ENCODE data around the gene LYST.

LYST gene

DNA sequence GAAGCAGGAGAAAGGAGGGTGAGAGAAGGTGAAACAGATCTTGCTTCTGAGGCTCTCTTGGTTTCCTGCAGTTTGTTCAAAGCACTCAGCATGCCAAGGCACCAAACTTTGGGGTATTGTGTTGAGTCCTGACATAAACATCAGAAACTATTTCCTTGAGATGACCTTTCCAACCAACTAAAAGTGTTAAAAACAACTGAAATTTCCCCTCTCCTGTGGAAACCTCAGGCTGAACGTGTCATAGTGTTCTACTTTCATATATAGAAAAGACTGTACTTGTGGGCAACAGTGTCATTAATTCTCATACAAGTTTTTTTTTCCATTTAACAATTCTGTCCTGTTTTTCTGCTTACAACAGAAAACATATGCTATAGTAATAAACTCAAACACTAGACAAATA lies 6.3 kb upstream of the LYST start:
- Histone ChIP-seq H3K36me3 (ENCODE audit: control insufficient read depth, insufficient read depth, low read length) (no peaks in the 10 kb centered on the region), H3K4me3 (ENCODE audit: extremely low read depth, insufficient read depth, low read length, poor library complexity, severe bottlenecking) (no peak overlapping the region), H3K9me3 (ENCODE audit: control insufficient read depth, low read length) (no peaks in the 10 kb centered on the region), H3K27ac (ENCODE audit: low read depth, low read length, severe bottlenecking) (no peak overlapping the region), H3K4me1 (ENCODE audit: control insufficient read depth, insufficient read depth, low read length, poor library complexity, severe bottlenecking) (no peaks in the 10 kb centered on the region)
- WGBS, 2 experiments (ENCODE audit: insufficient coverage in 2 of 2) = no CpG with 5 or more reads among the region's 1 CpG

DNA sequence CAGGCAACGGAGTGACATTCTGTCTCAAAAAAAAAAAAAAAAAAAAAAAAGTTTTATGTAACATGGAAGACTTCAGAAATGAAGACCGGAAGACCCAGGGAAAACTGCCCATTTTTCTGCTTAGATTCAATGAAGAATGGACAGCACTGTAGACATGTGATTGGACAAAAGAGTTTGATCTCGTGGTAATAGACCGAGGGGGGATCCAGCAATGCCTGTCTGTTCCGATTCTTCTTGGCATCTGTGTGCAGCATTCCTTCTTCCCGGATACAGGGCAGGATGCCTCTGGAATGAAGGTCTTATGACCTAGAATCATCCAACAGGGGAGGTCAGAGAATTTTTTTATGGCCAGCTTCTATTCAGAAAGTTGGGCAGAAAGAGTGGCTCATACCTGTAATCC lies 5.6 kb upstream of the LYST start:
- H3K36me3 ChIP-seq (ENCODE audit: control insufficient read depth, insufficient read depth, low read length) = no peaks in the 10 kb centered on the region
- no peak overlapping the region for H3K4me3 ChIP-seq (ENCODE audit: extremely low read depth, insufficient read depth, low read length, poor library complexity, severe bottlenecking)
- H3K27ac ChIP-seq (ENCODE audit: low read depth, low read length, severe bottlenecking) = no peak overlapping the region
- WGBS, 2 experiments (ENCODE audit: insufficient coverage in 2 of 2) = 94 to 98% methylated on average over 5 to 6 of the region's 6 CpGs
- no peaks in the 10 kb centered on the region for H3K9me3 ChIP-seq (ENCODE audit: control insufficient read depth, low read length)
- no peaks in the 10 kb centered on the region for H3K4me1 ChIP-seq (ENCODE audit: control insufficient read depth, insufficient read depth, low read length, poor library complexity, severe bottlenecking)

DNA sequence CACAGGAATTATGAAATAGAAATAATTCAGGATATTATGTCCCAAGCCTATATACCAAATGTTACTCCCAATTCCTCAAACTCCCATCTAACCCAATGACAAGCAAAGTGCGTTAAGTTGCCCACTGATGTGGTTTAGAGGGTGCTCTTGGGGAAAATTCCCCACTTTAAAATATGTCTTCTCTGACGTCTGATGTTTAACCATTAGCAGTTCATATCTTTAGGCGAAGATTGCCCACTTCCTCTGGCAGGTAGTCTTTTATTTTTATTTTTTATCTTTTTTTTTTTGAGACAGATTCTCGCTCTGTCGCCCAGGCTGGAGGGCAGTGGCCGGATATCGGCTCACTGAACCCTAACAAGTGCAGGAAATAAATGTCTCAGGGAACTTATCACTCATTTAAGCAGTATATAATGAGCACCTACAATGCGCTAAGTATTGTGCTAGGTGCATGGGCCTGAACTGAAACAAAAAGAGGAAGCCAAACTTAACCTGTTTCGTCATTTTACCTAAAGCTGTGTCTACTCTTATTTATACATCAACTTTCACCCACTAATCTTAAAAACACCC lies 1.3 kb upstream of the LYST start:
- Histone ChIP-seq H3K36me3 (ENCODE audit: control insufficient read depth, insufficient read depth, low read length) (no peaks in the 10 kb centered on the region), H3K4me3 (ENCODE audit: extremely low read depth, insufficient read depth, low read length, poor library complexity, severe bottlenecking) (peak overlapping the region; percentile 71), H3K27ac (ENCODE audit: low read depth, low read length, severe bottlenecking) (no peak overlapping the region), H3K4me1 (ENCODE audit: control insufficient read depth, insufficient read depth, low read length, poor library complexity, severe bottlenecking) (no peaks in the 10 kb centered on the region), H3K9me3 (ENCODE audit: control insufficient read depth, low read length) (no peaks in the 10 kb centered on the region)
- 71 to 91% methylated on average over 4 of the region's 9 CpGs for WGBS, 2 experiments (ENCODE audit: insufficient coverage in 2 of 2)

DNA sequence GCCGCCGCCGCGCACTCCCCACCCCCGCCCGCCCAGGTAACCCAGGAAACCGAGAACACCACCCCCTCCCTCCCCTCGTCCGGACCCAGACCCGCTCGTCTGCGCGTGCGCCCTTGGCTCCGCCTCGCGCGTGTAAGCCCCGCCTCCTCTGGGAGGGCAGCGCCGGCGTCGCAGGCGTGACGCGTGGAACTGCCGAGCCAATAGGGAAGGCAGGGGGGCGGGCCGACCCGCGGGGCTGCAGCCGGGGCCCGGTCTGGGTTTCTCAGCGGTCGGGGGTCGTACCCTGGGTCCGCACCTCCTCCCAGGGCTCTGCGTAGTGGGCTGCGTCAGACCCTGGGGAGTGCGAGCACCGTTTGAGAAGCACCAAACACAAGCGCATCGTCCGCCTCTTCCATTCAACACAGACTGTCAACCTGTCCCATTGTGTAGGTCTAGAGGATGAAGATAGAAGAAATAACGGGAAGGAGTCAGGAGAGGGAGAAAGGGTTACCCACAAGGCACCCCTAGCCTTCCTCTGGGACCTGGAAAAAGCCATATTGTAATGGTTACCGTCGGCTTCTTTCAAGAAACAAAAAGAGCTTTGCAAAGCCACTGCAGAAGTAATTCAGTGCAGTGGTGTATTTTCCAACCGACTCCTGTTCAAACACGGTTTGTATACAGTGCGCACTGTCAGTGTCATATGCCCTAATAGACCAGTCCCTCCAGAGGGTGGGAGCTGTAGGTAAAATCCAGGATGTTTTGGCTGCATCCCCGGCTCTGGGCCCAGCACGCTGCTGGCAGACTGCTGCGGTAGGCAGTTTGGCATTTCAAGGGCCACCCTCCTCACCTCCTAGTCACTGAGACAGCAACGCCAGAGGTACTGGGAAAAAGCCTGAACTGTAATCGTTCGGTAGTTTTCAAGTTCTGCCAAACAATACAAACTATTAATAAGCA lies 473 bp upstream of the LYST start:
- peak overlapping the region; percentile 79 for H3K27ac ChIP-seq (ENCODE audit: low read depth, low read length, severe bottlenecking)
- 6% methylated on average over 24 to 32 of the region's 56 CpGs for WGBS, 2 experiments (ENCODE audit: insufficient coverage in 2 of 2)

DNA sequence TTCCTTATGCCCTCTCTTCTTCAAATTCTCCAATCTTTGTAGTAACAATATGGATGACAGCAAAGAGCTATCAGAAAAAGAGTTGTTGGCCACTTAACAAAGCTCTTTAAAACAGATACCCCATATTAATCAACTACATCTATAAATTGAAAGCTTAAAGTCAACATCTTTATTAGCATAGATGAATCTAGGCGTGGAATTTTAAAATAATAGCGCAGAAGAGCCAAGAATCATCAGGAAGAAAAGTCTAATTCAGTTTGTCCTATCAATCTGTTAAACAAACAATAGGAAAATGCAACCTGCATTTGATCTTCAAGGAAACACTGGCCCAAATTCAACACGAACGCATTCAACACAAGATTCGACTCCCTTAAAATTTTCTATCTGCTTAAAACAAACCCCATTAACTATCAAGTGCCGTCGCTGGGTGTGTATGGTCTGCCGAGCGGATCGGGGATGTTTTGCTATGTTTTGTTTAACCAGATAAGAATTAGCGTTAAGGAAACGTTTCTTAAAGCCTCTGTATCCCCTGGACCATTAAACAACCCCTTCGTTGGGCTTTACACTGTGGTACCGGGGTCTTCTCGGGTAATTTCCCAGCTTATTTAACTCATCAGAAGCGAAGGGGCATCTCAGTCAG lies 1.0 kb downstream of the LYST start:
- no peaks in the 10 kb centered on the region for H3K36me3 ChIP-seq (ENCODE audit: control insufficient read depth, insufficient read depth, low read length)
- H3K9me3 ChIP-seq (ENCODE audit: control insufficient read depth, low read length) = no peaks in the 10 kb centered on the region
- no peak overlapping the region for H3K27ac ChIP-seq (ENCODE audit: low read depth, low read length, severe bottlenecking)
- 3 to 7% methylated on average over 4 to 7 of the region's 16 CpGs for WGBS, 2 experiments (ENCODE audit: insufficient coverage in 2 of 2)
- peak overlapping the region; percentile 71 for H3K4me3 ChIP-seq (ENCODE audit: extremely low read depth, insufficient read depth, low read length, poor library complexity, severe bottlenecking)
- H3K4me1 ChIP-seq (ENCODE audit: control insufficient read depth, insufficient read depth, low read length, poor library complexity, severe bottlenecking) = no peaks in the 10 kb centered on the region

More for the DNA sequence above, 473 bp upstream of the LYST start:
- Histone ChIP-seq H3K4me3 (ENCODE audit: extremely low read depth, insufficient read depth, low read length, poor library complexity, severe bottlenecking) (peak overlapping the region; percentile 71), H3K36me3 (ENCODE audit: control insufficient read depth, insufficient read depth, low read length) (no peaks in the 10 kb centered on the region), H3K4me1 (ENCODE audit: control insufficient read depth, insufficient read depth, low read length, poor library complexity, severe bottlenecking) (no peaks in the 10 kb centered on the region), H3K9me3 (ENCODE audit: control insufficient read depth, low read length) (no peaks in the 10 kb centered on the region)

DNA sequence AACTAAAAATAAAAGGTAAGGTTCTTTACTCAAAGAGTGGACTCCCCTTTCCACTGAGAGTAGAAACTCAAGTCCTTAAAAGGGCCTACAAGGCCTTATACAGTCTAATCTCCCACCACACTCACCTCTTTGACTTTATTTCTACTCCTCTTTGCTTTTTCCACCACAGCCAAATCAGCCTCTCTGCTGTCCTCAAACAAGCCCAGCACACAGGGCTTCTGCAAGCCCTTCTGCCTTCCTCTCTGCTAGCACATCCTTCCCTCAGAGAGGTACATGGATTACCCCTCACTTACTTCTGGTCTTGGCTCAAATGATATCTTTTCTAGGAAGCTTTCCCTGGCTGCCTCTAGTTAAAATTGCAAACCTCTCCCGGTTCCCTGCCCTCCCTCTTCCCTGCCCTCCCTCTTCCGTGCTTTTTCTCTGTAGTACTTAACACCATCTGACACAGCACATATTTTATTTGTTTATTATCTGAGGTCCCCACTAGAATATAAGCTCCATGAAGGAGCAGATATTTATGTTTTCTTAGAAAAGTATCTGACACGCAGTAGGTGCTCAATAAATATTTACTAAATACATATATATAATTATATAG lies 1.7 kb downstream of the LYST start:
- no peaks in the 10 kb centered on the region for H3K9me3 ChIP-seq (ENCODE audit: control insufficient read depth, low read length)
- no peaks in the 10 kb centered on the region for H3K36me3 ChIP-seq (ENCODE audit: control insufficient read depth, insufficient read depth, low read length)
- 0% methylated on average over 1 of the region's 3 CpGs; no CpG with 5 or more reads in 1 of the 2 experiments for WGBS, 2 experiments (ENCODE audit: insufficient coverage in 2 of 2)
- H3K27ac ChIP-seq (ENCODE audit: low read depth, low read length, severe bottlenecking) = no peak overlapping the region
- H3K4me1 ChIP-seq (ENCODE audit: control insufficient read depth, insufficient read depth, low read length, poor library complexity, severe bottlenecking) = no peaks in the 10 kb centered on the region
- H3K4me3 ChIP-seq (ENCODE audit: extremely low read depth, insufficient read depth, low read length, poor library complexity, severe bottlenecking) = peak overlapping the region; percentile 71

DNA sequence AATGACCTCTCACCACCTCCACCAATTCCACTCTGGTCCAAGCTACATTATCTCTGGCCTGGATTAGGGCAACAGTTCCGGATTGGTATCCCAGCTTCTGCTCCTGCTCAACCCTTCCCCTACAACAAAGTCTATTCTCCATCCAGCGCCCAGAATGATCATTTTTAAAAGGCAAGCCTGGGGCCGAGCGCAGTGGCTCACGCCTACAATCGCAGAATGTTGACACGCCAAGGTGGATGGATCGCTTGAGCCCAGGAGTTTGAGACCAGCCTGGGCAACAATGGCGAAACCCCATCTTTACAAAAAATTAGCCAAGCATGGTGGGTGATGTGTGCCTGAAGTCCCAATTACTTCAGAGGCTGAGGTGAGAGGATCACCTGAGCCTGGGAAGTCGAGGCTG lies 2.2 kb downstream of the LYST start:
- 94 to 98% methylated on average over 9 to 10 of the region's 10 CpGs for WGBS, 2 experiments (ENCODE audit: insufficient coverage in 2 of 2)
- Histone ChIP-seq H3K36me3 (ENCODE audit: control insufficient read depth, insufficient read depth, low read length) (no peaks in the 10 kb centered on the region), H3K4me3 (ENCODE audit: extremely low read depth, insufficient read depth, low read length, poor library complexity, severe bottlenecking) (no peak overlapping the region), H3K4me1 (ENCODE audit: control insufficient read depth, insufficient read depth, low read length, poor library complexity, severe bottlenecking) (no peaks in the 10 kb centered on the region), H3K9me3 (ENCODE audit: control insufficient read depth, low read length) (no peaks in the 10 kb centered on the region), H3K27ac (ENCODE audit: low read depth, low read length, severe bottlenecking) (no peak overlapping the region)

DNA sequence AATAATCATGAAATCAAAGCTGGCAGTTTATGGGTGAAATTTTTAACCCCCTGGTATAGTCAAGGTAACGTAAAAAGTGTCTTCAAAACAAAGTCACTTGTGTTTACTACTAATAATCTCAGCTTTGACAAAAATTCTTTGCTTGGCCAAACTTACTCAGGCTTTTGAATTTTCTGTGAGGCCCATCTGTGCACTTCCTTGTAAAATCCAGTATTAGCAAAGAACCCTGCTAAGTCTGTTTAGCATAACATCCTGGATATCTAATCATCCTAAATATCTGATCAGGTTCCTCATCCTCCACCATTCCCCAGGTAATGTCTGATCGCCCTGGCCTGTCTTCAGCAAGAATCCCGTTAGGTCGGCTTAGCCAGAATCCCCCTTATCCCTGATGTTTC lies 3.0 kb downstream of the LYST start:
- H3K27ac ChIP-seq (ENCODE audit: low read depth, low read length, severe bottlenecking) = no peak overlapping the region
- 93 to 98% methylated on average over 4 of the region's 4 CpGs for WGBS, 2 experiments (ENCODE audit: insufficient coverage in 2 of 2)
- no peaks in the 10 kb centered on the region for H3K9me3 ChIP-seq (ENCODE audit: control insufficient read depth, low read length)
- no peak overlapping the region for H3K4me3 ChIP-seq (ENCODE audit: extremely low read depth, insufficient read depth, low read length, poor library complexity, severe bottlenecking)
- no peaks in the 10 kb centered on the region for H3K4me1 ChIP-seq (ENCODE audit: control insufficient read depth, insufficient read depth, low read length, poor library complexity, severe bottlenecking)
- no peaks in the 10 kb centered on the region for H3K36me3 ChIP-seq (ENCODE audit: control insufficient read depth, insufficient read depth, low read length)

DNA sequence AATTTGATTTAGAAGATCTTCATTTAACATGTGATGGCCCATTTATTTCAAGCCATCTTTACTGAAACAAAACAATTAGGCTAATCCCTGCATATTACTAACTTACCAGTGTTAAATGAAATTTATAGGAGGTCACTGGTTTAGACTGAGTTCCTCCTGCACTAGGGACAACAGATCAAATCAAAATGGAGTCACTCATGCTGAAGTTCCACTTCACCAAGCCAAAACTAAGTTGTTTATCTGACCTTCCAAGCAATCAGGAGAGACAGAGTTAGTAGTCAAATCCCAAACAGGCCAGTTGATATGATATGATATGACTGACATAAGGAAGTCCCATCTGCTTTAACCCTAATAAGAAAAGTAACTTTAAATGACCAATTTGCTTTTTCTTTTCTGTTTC lies 4.8 kb downstream of the LYST start:
- no peak overlapping the region for H3K4me3 ChIP-seq (ENCODE audit: extremely low read depth, insufficient read depth, low read length, poor library complexity, severe bottlenecking)
- H3K27ac ChIP-seq (ENCODE audit: low read depth, low read length, severe bottlenecking) = no peak overlapping the region
- no peaks in the 10 kb centered on the region for H3K36me3 ChIP-seq (ENCODE audit: control insufficient read depth, insufficient read depth, low read length)
- no peaks in the 10 kb centered on the region for H3K4me1 ChIP-seq (ENCODE audit: control insufficient read depth, insufficient read depth, low read length, poor library complexity, severe bottlenecking)
- H3K9me3 ChIP-seq (ENCODE audit: control insufficient read depth, low read length) = no peaks in the 10 kb centered on the region

DNA sequence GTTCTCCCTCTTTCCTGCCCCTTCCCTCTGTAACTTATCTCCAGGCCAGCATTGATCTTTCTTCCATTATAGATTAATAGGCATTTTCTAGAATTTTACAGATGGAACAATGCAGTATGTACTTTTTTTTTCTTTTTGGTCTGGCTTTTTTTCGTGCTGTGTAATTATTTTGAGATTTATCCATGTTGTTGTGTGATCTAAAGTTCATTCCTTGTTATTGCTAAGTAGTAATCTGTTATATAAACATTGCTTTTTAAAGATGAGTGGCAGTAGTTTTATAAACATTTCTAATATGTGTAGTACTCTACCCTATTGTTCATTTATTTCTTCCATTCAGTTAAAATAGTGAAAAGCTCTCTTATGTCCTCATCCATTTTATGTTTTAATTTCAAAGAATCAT lies 5.9 kb downstream of the LYST start:
- Histone ChIP-seq H3K4me1 (ENCODE audit: control insufficient read depth, insufficient read depth, low read length, poor library complexity, severe bottlenecking) (no peaks in the 10 kb centered on the region), H3K4me3 (ENCODE audit: extremely low read depth, insufficient read depth, low read length, poor library complexity, severe bottlenecking) (no peak overlapping the region)
- WGBS, 2 experiments (ENCODE audit: insufficient coverage in 2 of 2) = no CpG with 5 or more reads among the region's 1 CpG

More for the DNA sequence above, 5.9 kb downstream of the LYST start:
- Histone ChIP-seq H3K9me3 (ENCODE audit: control insufficient read depth, low read length) (no peaks in the 10 kb centered on the region), H3K27ac (ENCODE audit: low read depth, low read length, severe bottlenecking) (no peak overlapping the region), H3K36me3 (ENCODE audit: control insufficient read depth, insufficient read depth, low read length) (no peaks in the 10 kb centered on the region)
